ENCODE results near the gene OLFML1. TPM values are rescaled to one million over a fixed set of nuclear protein-coding genes. Genes with fewer than 3 reads are reported as not detected.

The OLFML1 gene
- total RNA-seq, 4 donors from 2014 or later: 3.4 to 10.2 (median 7.6) TPM

- Histone ChIP-seq H3K27me3 (no peaks in the 10 kb centered on the region), H3K4me3 (no peak overlapping the region), H3K9me3 (no peaks in the 10 kb centered on the region), H3K36me3 (no peaks in the 10 kb centered on the region), H3K4me1 (peaks cover 0 to 8% (median 0%) of the 10 kb centered on the region in 3 donors), H3K27ac (no peak overlapping the region)
- no peak for TF ChIP-seq CTCF (IDR thresholded peaks at IDR 0.05)
- TF ChIP-seq POLR2AphosphoS5 (IDR thresholded peaks at IDR 0.05): no peak
- TF ChIP-seq EP300 (IDR thresholded peaks at IDR 0.05): no peak
- no peak for ATAC-seq
- WGBS, 2 donors (ENCODE audit: low coverage in 1 of 2): 21 to 80% methylated on average over 3 to 5 of the region's 6 CpGs
Observed at GRCh38 chr11:7537265-7537664, 52.0 kb downstream of the OLFML1 start.

- TF ChIP-seq EP300 (IDR thresholded peaks at IDR 0.05) (no peak), CTCF (IDR thresholded peaks at IDR 0.05) (no peak), POLR2AphosphoS5 (IDR thresholded peaks at IDR 0.05) (no peak), POLR2A (IDR thresholded peaks at IDR 0.05) (no peak)
- WGBS, 2 donors (ENCODE audit: low coverage in 1 of 2): 46 to 55% methylated on average over 3 to 5 of the region's 8 CpGs
- peak; percentile 65 for ATAC-seq
Observed at GRCh38 chr11:7538031-7538430, 52.7 kb downstream of the OLFML1 start.

GRCh38 chr11:7538466-7539454 lies 53.5 kb downstream of the OLFML1 start:
- H3K9me3 ChIP-seq: no peaks in the 10 kb centered on the region
- H3K4me1 ChIP-seq: peaks cover 0 to 5% (median 0%) of the 10 kb centered on the region in 3 donors
- ATAC-seq: no peak
- peak overlapping the region in 2 of 4 donors; percentile 12 to 36 for H3K27ac ChIP-seq
- TF ChIP-seq POLR2A (IDR thresholded peaks at IDR 0.05) (no peak), CTCF (IDR thresholded peaks at IDR 0.05) (no peak), EP300 (IDR thresholded peaks at IDR 0.05) (no peak), POLR2AphosphoS5 (IDR thresholded peaks at IDR 0.05) (no peak)
- 60 to 66% methylated on average over 2 to 8 of the region's 12 CpGs for WGBS, 2 donors (ENCODE audit: low coverage in 1 of 2)
- no peaks in the 10 kb centered on the region for H3K36me3 ChIP-seq
- no peaks in the 10 kb centered on the region for H3K27me3 ChIP-seq
- no peak overlapping the region for H3K4me3 ChIP-seq

More at GRCh38 chr11:7538031-7538430, 52.7 kb downstream of the OLFML1 start:
- Histone ChIP-seq H3K9me3 (no peaks in the 10 kb centered on the region), H3K4me3 (no peak overlapping the region), H3K36me3 (no peaks in the 10 kb centered on the region), H3K27ac (peak overlapping the region in 2 of 4 donors; percentile 12 to 36), H3K27me3 (no peaks in the 10 kb centered on the region), H3K4me1 (peaks cover 0 to 8% (median 0%) of the 10 kb centered on the region in 3 donors)

GRCh38 chr11:7540830-7541555 lies 55.7 kb downstream of the OLFML1 start:
- WGBS, 2 donors (ENCODE audit: low coverage in 1 of 2): 92 to 96% methylated on average over 4 to 6 of the region's 8 CpGs
- Histone ChIP-seq H3K4me1 (peaks cover 0 to 3% (median 0%) of the 10 kb centered on the region in 3 donors), H3K27me3 (no peaks in the 10 kb centered on the region), H3K36me3 (no peaks in the 10 kb centered on the region), H3K4me3 (no peak overlapping the region), H3K27ac (no peak overlapping the region), H3K9me3 (no peaks in the 10 kb centered on the region)
- TF ChIP-seq POLR2A (IDR thresholded peaks at IDR 0.05) (no peak), CTCF (IDR thresholded peaks at IDR 0.05) (no peak), POLR2AphosphoS5 (IDR thresholded peaks at IDR 0.05) (no peak), EP300 (IDR thresholded peaks at IDR 0.05) (no peak)
- ATAC-seq: no peak
